ENCODE measurements around the gene STAT3. TPM values are rescaled to one million over a fixed set of nuclear protein-coding genes. Genes with fewer than 3 reads are reported as not detected.
A peak's percentile ranks its signal among the peaks of the same experiment; 100 is the strongest.

The STAT3 gene
- total and polyA plus RNA-seq, 9 of the 15 experiments (the other 6 are each of a cell fraction or from before 2014, with no cell fraction given) = 90.0 to 179 (median 114) TPM

DNA sequence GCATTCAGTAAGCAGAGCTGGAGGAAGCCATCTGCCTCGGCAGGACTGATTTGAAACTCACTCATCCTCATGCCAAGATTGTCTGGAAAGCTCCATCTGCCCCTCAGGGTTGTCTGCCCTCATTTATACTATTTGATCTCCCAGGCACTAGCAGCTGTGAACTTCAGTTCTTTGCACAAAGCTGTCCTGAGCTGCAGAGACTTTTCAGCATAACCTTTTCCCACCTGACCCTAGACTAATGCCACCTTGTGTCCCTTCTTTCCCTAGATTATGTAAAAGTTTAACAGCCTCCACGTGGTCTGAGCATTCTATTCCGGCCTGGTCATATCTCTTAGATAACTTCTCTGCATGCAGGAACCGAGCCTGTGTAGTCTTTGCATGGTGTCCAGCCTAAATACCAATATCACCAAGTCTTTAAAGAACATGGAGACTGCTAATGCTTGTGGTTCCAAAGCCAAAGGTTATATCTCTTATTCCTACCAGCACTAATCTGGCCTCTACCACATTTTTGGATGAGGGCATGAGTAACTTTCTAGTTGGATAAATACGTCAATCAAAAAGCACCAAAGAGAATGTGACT, 70.9 kb downstream of the STAT3 start (continued):
- no peak for TF ChIP-seq ZNF140 (CRISPR knock-in tag; IDR thresholded peaks at IDR 0.05)
- TF ChIP-seq L3MBTL2 (IDR thresholded peaks at IDR 0.05) = peak; percentile 91
- no peak; the same call in 1 of the 2 replicates for TF ChIP-seq ADNP (tag; IDR thresholded peaks at IDR 0.05)
- no peak for TF ChIP-seq HMGN3 (IDR thresholded peaks at IDR 0.05; ENCODE audit: borderline replicate concordance, extremely low read depth, insufficient read length, low read depth, low read length)
- TF ChIP-seq ILF3 (IDR thresholded peaks at IDR 0.05; ENCODE audit: borderline replicate concordance) = no peak
- no peak for TF ChIP-seq ZBTB7A (IDR thresholded peaks at IDR 0.05; ENCODE audit: borderline replicate concordance, control insufficient read depth, low read depth, low read length)
- no peak for TF ChIP-seq ZNF23 (CRISPR knock-in tag; IDR thresholded peaks at IDR 0.05)
- no peak for TF ChIP-seq EHMT2 (IDR thresholded peaks at IDR 0.05)
- TF ChIP-seq SREBF2 (CRISPR knock-in tag; IDR thresholded peaks at IDR 0.05) = no peak
- no peak; the same call in 1 of the 2 replicates for TF ChIP-seq ZNF175 (CRISPR knock-in tag; IDR thresholded peaks at IDR 0.05; ENCODE audit: low read depth)
- TF ChIP-seq, protein P1, sequence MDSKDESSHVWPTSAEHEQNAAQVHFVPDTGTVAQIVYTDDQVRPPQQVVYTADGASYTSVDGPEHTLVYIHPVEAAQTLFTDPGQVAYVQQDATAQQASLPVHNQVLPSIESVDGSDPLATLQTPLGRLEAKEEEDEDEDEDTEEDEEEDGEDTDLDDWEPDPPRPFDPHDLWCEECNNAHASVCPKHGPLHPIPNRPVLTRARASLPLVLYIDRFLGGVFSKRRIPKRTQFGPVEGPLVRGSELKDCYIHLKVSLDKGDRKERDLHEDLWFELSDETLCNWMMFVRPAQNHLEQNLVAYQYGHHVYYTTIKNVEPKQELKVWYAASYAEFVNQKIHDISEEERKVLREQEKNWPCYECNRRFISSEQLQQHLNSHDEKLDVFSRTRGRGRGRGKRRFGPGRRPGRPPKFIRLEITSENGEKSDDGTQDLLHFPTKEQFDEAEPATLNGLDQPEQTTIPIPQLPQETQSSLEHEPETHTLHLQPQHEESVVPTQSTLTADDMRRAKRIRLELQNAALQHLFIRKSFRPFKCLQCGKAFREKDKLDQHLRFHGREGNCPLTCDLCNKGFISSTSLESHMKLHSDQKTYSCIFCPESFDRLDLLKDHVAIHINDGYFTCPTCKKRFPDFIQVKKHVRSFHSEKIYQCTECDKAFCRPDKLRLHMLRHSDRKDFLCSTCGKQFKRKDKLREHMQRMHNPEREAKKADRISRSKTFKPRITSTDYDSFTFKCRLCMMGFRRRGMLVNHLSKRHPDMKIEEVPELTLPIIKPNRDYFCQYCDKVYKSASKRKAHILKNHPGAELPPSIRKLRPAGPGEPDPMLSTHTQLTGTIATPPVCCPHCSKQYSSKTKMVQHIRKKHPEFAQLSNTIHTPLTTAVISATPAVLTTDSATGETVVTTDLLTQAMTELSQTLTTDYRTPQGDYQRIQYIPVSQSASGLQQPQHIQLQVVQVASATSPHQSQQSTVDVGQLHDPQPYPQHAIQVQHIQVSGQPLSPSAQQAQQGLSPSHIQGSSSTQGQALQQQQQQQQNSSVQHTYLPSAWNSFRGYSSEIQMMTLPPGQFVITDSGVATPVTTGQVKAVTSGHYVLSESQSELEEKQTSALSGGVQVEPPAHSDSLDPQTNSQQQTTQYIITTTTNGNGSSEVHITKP (IDR thresholded peaks at IDR 0.05; ENCODE audit: partially characterized antibody) = no peak
- TF ChIP-seq KAT2B (IDR thresholded peaks at IDR 0.05; ENCODE audit: low read depth, low read length) = no peak
- TF ChIP-seq, protein P2, sequence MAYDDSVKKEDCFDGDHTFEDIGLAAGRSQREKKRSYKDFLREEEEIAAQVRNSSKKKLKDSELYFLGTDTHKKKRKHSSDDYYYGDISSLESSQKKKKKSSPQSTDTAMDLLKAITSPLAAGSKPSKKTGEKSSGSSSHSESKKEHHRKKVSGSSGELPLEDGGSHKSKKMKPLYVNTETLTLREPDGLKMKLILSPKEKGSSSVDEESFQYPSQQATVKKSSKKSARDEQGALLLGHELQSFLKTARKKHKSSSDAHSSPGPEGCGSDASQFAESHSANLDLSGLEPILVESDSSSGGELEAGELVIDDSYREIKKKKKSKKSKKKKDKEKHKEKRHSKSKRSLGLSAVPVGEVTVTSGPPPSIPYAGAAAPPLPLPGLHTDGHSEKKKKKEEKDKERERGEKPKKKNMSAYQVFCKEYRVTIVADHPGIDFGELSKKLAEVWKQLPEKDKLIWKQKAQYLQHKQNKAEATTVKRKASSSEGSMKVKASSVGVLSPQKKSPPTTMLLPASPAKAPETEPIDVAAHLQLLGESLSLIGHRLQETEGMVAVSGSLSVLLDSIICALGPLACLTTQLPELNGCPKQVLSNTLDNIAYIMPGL (CRISPR knock-in tag; IDR thresholded peaks at IDR 0.05) = no peak
- TF ChIP-seq NCOA4 (IDR thresholded peaks at IDR 0.05; ENCODE audit: partially characterized antibody) = no peak
- TF ChIP-seq, protein P3, sequence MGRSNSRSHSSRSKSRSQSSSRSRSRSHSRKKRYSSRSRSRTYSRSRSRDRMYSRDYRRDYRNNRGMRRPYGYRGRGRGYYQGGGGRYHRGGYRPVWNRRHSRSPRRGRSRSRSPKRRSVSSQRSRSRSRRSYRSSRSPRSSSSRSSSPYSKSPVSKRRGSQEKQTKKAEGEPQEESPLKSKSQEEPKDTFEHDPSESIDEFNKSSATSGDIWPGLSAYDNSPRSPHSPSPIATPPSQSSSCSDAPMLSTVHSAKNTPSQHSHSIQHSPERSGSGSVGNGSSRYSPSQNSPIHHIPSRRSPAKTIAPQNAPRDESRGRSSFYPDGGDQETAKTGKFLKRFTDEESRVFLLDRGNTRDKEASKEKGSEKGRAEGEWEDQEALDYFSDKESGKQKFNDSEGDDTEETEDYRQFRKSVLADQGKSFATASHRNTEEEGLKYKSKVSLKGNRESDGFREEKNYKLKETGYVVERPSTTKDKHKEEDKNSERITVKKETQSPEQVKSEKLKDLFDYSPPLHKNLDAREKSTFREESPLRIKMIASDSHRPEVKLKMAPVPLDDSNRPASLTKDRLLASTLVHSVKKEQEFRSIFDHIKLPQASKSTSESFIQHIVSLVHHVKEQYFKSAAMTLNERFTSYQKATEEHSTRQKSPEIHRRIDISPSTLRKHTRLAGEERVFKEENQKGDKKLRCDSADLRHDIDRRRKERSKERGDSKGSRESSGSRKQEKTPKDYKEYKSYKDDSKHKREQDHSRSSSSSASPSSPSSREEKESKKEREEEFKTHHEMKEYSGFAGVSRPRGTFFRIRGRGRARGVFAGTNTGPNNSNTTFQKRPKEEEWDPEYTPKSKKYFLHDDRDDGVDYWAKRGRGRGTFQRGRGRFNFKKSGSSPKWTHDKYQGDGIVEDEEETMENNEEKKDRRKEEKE (IDR thresholded peaks at IDR 0.05; ENCODE audit: borderline replicate concordance in 1 of 2, control insufficient read depth in 1 of 2, low read depth in 2 of 2, low read length in 1 of 2) = no peak
- TF ChIP-seq, protein P4, sequence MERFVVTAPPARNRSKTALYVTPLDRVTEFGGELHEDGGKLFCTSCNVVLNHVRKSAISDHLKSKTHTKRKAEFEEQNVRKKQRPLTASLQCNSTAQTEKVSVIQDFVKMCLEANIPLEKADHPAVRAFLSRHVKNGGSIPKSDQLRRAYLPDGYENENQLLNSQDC (CRISPR knock-in tag; IDR thresholded peaks at IDR 0.05) = no peak
- TF ChIP-seq GATA2 (CRISPR knock-in tag; IDR thresholded peaks at IDR 0.05) = no peak
